ENCODE results near the gene PLXNA1.

PLXNA1 gene

GRCh38 chr3:126997455-126998038 is 14.6 kb downstream of the PLXNA1 start:
- H3K9ac ChIP-seq (ENCODE audit: low read length) = no peak overlapping the region
- no peaks in the 10 kb centered on the region for H3K27me3 ChIP-seq (ENCODE audit: control insufficient read depth, insufficient read depth, low read length)
- H3K4me1 ChIP-seq (ENCODE audit: control insufficient read depth, insufficient read depth, low read length) = peaks cover 23% of the 10 kb centered on the region
- H3K9me3 ChIP-seq (ENCODE audit: control insufficient read depth, insufficient read depth, low read depth, low read length) = no peaks in the 10 kb centered on the region
- H3K4me3 ChIP-seq (ENCODE audit: low read depth, low read length) = no peak overlapping the region
- H3K27ac ChIP-seq (ENCODE audit: low read depth, low read length) = no peak overlapping the region
- H3K36me3 ChIP-seq (ENCODE audit: control insufficient read depth, insufficient read depth, low read length) = peaks cover 18% of the 10 kb centered on the region

GRCh38 chr3:126998320-126998719 is 15.4 kb downstream of the PLXNA1 start:
- Histone ChIP-seq H3K36me3 (ENCODE audit: control insufficient read depth, insufficient read depth, low read length) (peaks cover 18% of the 10 kb centered on the region), H3K27me3 (ENCODE audit: control insufficient read depth, insufficient read depth, low read length) (no peaks in the 10 kb centered on the region), H3K9me3 (ENCODE audit: control insufficient read depth, insufficient read depth, low read depth, low read length) (no peaks in the 10 kb centered on the region), H3K9ac (ENCODE audit: low read length) (no peak overlapping the region), H3K4me1 (ENCODE audit: control insufficient read depth, insufficient read depth, low read length) (peaks cover 26% of the 10 kb centered on the region), H3K4me3 (ENCODE audit: low read depth, low read length) (no peak overlapping the region), H3K27ac (ENCODE audit: low read depth, low read length) (peak overlapping the region; percentile 36; the same call in 1 of the 2 replicates)

DNA sequence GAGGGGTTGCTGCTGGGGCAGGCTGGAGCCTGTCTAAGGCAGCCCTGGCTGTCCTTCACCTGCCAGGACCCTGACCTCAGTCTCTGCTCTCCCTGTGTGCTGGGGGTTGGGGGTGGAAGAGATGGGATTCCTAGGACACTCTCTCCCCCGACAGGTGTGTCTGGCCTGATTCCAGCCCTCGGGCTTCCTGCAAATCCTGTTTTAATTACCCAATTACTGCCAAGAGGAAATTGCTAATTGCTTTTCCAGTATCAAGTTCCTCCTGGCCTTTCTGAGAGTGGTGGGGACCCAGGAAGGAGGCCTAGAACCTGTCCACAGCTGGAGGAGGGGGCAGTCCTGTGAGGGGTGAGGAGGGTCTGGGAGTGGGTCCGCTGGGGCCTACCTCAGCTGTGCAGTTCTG is 15.8 kb downstream of the PLXNA1 start:
- Histone ChIP-seq H3K27ac (ENCODE audit: low read depth, low read length) (peak overlapping the region; percentile 36; the same call in 1 of the 2 replicates), H3K4me1 (ENCODE audit: control insufficient read depth, insufficient read depth, low read length) (peaks cover 26% of the 10 kb centered on the region)

DNA sequence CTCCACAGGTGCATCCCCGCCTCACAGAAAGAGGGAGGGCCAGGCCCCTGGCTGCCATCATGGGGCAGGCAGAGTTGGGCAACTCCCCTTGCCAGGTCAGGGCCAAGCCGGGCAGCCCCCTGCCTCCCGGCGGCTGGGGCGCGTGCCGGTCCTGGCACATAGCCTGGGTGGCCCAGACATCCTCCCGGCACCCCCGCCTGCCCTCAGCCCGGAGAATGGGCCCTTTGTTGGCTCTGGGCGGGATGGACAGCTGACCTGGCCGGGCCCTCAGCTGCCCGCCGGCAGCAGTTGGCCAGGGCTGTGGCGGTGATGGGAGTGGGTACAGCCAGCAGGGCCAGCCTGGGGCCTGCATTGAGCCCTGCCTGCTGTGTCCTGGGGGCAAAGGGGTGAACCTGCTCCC is 16.5 kb downstream of the PLXNA1 start:
- Histone ChIP-seq H3K4me3 (ENCODE audit: low read depth, low read length) (no peak overlapping the region), H3K36me3 (ENCODE audit: control insufficient read depth, insufficient read depth, low read length) (peaks cover 11% of the 10 kb centered on the region), H3K4me1 (ENCODE audit: control insufficient read depth, insufficient read depth, low read length) (peaks cover 26% of the 10 kb centered on the region), H3K9ac (ENCODE audit: low read length) (no peak overlapping the region), H3K27ac (ENCODE audit: low read depth, low read length) (no peak overlapping the region), H3K27me3 (ENCODE audit: control insufficient read depth, insufficient read depth, low read length) (no peaks in the 10 kb centered on the region), H3K9me3 (ENCODE audit: control insufficient read depth, insufficient read depth, low read depth, low read length) (no peaks in the 10 kb centered on the region)

More for the DNA sequence above, 15.8 kb downstream of the PLXNA1 start:
- Histone ChIP-seq H3K9ac (ENCODE audit: low read length) (no peak overlapping the region), H3K36me3 (ENCODE audit: control insufficient read depth, insufficient read depth, low read length) (peaks cover 17% of the 10 kb centered on the region), H3K27me3 (ENCODE audit: control insufficient read depth, insufficient read depth, low read length) (no peaks in the 10 kb centered on the region), H3K4me3 (ENCODE audit: low read depth, low read length) (no peak overlapping the region), H3K9me3 (ENCODE audit: control insufficient read depth, insufficient read depth, low read depth, low read length) (no peaks in the 10 kb centered on the region)

GRCh38 chr3:127000119-127000518 is 17.2 kb downstream of the PLXNA1 start:
- Histone ChIP-seq H3K9ac (ENCODE audit: low read length) (no peak overlapping the region), H3K4me3 (ENCODE audit: low read depth, low read length) (no peak overlapping the region), H3K9me3 (ENCODE audit: control insufficient read depth, insufficient read depth, low read depth, low read length) (no peaks in the 10 kb centered on the region), H3K27ac (ENCODE audit: low read depth, low read length) (no peak overlapping the region), H3K27me3 (ENCODE audit: control insufficient read depth, insufficient read depth, low read length) (no peaks in the 10 kb centered on the region), H3K36me3 (ENCODE audit: control insufficient read depth, insufficient read depth, low read length) (peaks cover 9% of the 10 kb centered on the region), H3K4me1 (ENCODE audit: control insufficient read depth, insufficient read depth, low read length) (peaks cover 26% of the 10 kb centered on the region)

DNA sequence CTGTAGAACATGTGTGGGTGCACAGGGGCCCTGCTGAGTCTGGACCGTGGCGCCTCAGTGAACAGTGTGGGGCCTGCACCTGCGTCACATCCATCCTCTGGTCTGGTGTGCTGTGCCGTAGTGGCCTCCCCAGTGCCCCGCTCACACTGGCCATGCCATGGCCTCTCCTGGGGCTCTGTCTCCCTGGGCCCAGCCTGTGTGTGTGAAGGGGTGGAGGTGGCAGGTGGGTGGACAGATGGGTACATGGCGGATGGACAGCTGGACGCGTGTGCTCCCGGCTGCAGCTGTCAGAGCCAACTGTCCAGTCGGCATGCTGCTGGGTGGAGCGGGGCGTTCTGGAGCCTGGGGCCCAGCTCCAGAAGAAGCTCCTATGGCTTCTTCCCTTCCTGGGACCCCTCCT is 17.8 kb downstream of the PLXNA1 start:
- Histone ChIP-seq H3K9me3 (ENCODE audit: control insufficient read depth, insufficient read depth, low read depth, low read length) (no peaks in the 10 kb centered on the region), H3K27me3 (ENCODE audit: control insufficient read depth, insufficient read depth, low read length) (no peaks in the 10 kb centered on the region), H3K9ac (ENCODE audit: low read length) (no peak overlapping the region), H3K4me1 (ENCODE audit: control insufficient read depth, insufficient read depth, low read length) (peaks cover 26% of the 10 kb centered on the region), H3K4me3 (ENCODE audit: low read depth, low read length) (no peak overlapping the region), H3K27ac (ENCODE audit: low read depth, low read length) (no peak overlapping the region), H3K36me3 (ENCODE audit: control insufficient read depth, insufficient read depth, low read length) (peaks cover 7% of the 10 kb centered on the region)

DNA sequence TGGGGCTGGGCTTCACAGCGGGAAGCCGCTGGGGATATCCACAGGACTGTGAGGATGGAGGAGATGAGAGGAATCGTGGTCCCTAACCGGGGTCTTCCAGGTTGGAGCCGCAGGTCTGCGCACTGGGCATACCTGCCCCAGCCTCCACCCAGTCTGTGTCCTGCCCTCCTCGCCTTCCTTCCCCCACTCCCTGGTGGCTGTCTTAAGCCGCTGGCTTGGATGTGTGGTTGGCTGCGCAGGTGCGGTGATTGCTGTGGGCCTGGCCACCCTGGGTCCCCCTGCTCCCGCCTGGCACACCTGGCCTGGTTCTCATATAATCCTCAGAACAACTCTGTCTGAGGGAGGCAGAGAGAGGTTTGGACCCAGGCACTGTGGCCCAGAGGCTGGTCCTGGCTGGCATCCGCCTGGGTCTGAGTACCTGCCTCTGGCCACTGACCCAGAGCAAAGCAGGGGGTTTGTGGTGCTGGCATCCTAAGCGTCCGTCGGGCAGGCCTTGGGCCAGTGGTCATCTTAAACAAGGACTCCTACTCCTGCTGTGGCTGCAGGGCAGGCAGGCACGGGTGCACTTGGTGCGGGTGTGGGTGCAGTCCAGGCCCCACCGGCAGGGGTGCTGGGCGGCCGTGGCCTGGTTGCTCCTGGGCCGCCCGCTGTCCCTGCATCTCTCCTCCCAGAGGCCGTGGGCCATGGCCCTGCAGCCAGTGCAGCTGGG is 18.7 kb downstream of the PLXNA1 start:
- no peak overlapping the region for H3K4me3 ChIP-seq (ENCODE audit: low read depth, low read length)
- peaks cover 26% of the 10 kb centered on the region for H3K4me1 ChIP-seq (ENCODE audit: control insufficient read depth, insufficient read depth, low read length)
- peak overlapping the region; percentile 2 for H3K9ac ChIP-seq (ENCODE audit: low read length)
- H3K27me3 ChIP-seq (ENCODE audit: control insufficient read depth, insufficient read depth, low read length) = no peaks in the 10 kb centered on the region
- peaks cover 9% of the 10 kb centered on the region for H3K36me3 ChIP-seq (ENCODE audit: control insufficient read depth, insufficient read depth, low read length)
- peak overlapping the region; percentile 59 for H3K27ac ChIP-seq (ENCODE audit: low read depth, low read length)
- H3K9me3 ChIP-seq (ENCODE audit: control insufficient read depth, insufficient read depth, low read depth, low read length) = no peaks in the 10 kb centered on the region

GRCh38 chr3:127002195-127003174 is 19.6 kb downstream of the PLXNA1 start:
- Histone ChIP-seq H3K9me3 (ENCODE audit: control insufficient read depth, insufficient read depth, low read depth, low read length) (no peaks in the 10 kb centered on the region), H3K4me3 (ENCODE audit: low read depth, low read length) (no peak overlapping the region), H3K27ac (ENCODE audit: low read depth, low read length) (peak overlapping the region; percentile 59), H3K36me3 (ENCODE audit: control insufficient read depth, insufficient read depth, low read length) (peaks cover 16% of the 10 kb centered on the region), H3K9ac (ENCODE audit: low read length) (peak overlapping the region; percentile 2), H3K27me3 (ENCODE audit: control insufficient read depth, insufficient read depth, low read length) (no peaks in the 10 kb centered on the region), H3K4me1 (ENCODE audit: control insufficient read depth, insufficient read depth, low read length) (peaks cover 26% of the 10 kb centered on the region)

DNA sequence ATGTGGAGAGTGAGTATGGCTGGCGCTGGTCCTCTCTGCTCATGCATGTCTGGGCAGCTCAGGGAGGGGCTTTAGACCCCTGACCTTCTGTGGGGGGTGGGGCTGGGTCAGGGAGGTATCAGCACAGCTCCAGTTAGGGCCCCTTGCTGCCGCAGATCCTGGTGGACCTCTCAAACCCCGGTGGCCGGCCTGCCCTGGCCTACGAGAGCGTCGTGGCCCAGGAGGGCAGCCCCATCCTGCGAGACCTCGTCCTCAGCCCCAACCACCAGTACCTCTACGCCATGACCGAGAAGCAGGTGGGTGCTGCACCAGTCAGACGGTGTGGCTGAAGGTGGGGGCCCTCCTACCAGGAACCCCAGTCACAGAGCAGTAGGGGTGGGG is 20.2 kb downstream of the PLXNA1 start:
- H3K9ac ChIP-seq (ENCODE audit: low read length) = no peak overlapping the region
- no peak overlapping the region for H3K27ac ChIP-seq (ENCODE audit: low read depth, low read length)
- H3K4me3 ChIP-seq (ENCODE audit: low read depth, low read length) = no peak overlapping the region
- peaks cover 26% of the 10 kb centered on the region for H3K4me1 ChIP-seq (ENCODE audit: control insufficient read depth, insufficient read depth, low read length)
- H3K9me3 ChIP-seq (ENCODE audit: control insufficient read depth, insufficient read depth, low read depth, low read length) = no peaks in the 10 kb centered on the region
- no peaks in the 10 kb centered on the region for H3K27me3 ChIP-seq (ENCODE audit: control insufficient read depth, insufficient read depth, low read length)
- H3K36me3 ChIP-seq (ENCODE audit: control insufficient read depth, insufficient read depth, low read length) = peaks cover 20% of the 10 kb centered on the region

DNA sequence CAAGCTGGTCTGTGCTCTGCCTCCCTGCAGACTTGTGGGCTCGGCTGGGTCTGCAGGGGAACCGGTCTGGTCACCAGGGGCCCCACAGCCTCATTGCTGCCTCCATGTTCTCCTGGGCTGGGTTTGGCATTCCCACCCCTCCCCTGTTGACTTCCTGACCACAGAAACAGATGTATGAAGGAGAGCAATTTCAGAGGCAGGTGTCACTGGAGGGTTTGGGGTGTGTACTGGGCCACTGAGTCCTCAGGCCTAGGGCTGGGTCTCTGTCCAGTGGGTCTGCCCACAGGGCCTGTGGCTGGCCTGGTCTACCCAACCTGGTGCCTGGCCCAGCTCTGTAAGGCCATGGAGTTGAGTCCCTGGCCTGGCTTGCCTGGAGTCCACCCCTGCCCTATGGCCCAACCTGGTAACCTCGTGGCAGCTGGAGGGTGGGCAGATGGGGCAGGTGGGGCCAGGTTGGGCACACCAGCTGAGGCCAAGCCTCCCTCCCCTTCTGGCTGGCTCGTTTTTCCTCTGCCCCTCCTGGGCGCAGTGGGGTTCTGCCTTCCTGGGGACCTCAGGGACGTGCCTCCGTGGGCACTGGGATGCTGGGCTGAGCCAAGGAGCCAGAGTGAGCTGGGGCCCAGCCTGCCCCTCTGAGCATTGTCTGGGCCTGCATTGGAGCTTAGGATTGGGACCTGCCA is 20.8 kb downstream of the PLXNA1 start:
- Histone ChIP-seq H3K27ac (ENCODE audit: low read depth, low read length) (0 out of 2 replicates have a peak overlapping the region, but pooled peaks have one; percentile 11), H3K9me3 (ENCODE audit: control insufficient read depth, insufficient read depth, low read depth, low read length) (no peaks in the 10 kb centered on the region), H3K4me1 (ENCODE audit: control insufficient read depth, insufficient read depth, low read length) (peaks cover 22% of the 10 kb centered on the region), H3K9ac (ENCODE audit: low read length) (no peak overlapping the region), H3K4me3 (ENCODE audit: low read depth, low read length) (no peak overlapping the region), H3K27me3 (ENCODE audit: control insufficient read depth, insufficient read depth, low read length) (no peaks in the 10 kb centered on the region), H3K36me3 (ENCODE audit: control insufficient read depth, insufficient read depth, low read length) (peaks cover 20% of the 10 kb centered on the region)

All from HUES6 (cell line).